ENCODE measurements around the gene MCAT.

Gene MCAT

GRCh38 chr22:43090130-43090789, 52.9 kb downstream of the MCAT start:
- DNase-seq (ENCODE audit: low read depth) = peak; percentile 83

- peak; percentile 85 for DNase-seq (ENCODE audit: low read depth)
These were observed 54.0 kb downstream of the MCAT start, which contains the start of gene TTLL1 for GRCh38 chr22:43088984-43089717. Gene TTLL1 (minus strand): TSS chr22:43089391. CDS start chr22:43075586, 13,805 bp downstream.

- no peak for DNase-seq (ENCODE audit: low read depth)
These were observed 54.6 kb downstream of the MCAT start for GRCh38 chr22:43088627-43088983.

- DNase-seq (ENCODE audit: low read depth) = no peak
These were observed 57.3 kb downstream of the MCAT start for GRCh38 chr22:43085658-43086606.
